Adrenal gland (tissue), 12 donors: Measurements from ENCODE around the gene SEMA6A. TPM values are rescaled to one million over a fixed set of nuclear protein-coding genes. Genes with fewer than 3 reads are reported as not detected.

Experiments used
- DNase-seq, 7 donors: peaks; one replicate each; pipeline ENCODE4 v3.0.0-alpha.2; 2019 to 2020
- H3K27ac ChIP-seq, 5 donors: fragments of 200-600 bp; sonication (generic) in 4 of 5; 1 replicate in 3 of 5; 2 replicates in 2 of 5; pipeline versions ENCODE4 v1.5.1 to v1.8.0; 2016 to 2020; ENCODE audit warnings: mild to moderate bottlenecking in 1 of 5
- H3K27me3 ChIP-seq: fragments of 200-600 bp; 2 replicates; pipeline ENCODE4 v1.8.0; 2021
- H3K36me3 ChIP-seq, 2 donors: fragments of 200-600 bp; replicated peaks in 1 of 2; 1 replicate in 1 of 2; 2 replicates in 1 of 2; pipeline versions ENCODE4 v1.5.1 to v1.8.0; 2018 to 2022
- H3K4me1 ChIP-seq, 2 donors: fragments of 200-600 bp; replicated peaks in 1 of 2; 1 replicate in 1 of 2; 2 replicates in 1 of 2; pipeline versions ENCODE4 v1.5.1 to v1.8.0; 2018 to 2021
- H3K4me3 ChIP-seq, 4 donors: fragments of 200-600 bp; sonication (generic) in 3 of 4; one replicate each; pipeline ENCODE4 v1.5.1; 2016 to 2018
- H3K9me3 ChIP-seq, 3 donors: fragments of 200-600 bp; sonication (generic) in 1 of 3; replicated peaks in 1 of 3; 1 replicate in 2 of 3; 2 replicates in 1 of 3; pipeline versions ENCODE4 v1.5.1 to v1.8.0; 2016 to 2021
- CTCF ChIP-seq, 6 experiments: fragments of 450-650 bp in 4 of 6; fragments of 200-600 bp in 2 of 6; sonication (generic) in 1 of 6; IDR thresholded peaks; 1 replicate in 5 of 6; 2 replicates in 1 of 6; pipeline versions ENCODE4 v1.5.1 to v1.8.0; 2016 to 2021; ENCODE audit warnings: antibody characterized with exemption in 6 of 6, mild to moderate bottlenecking in 2 of 6, moderate library complexity in 1 of 6
- POLR2A ChIP-seq, 2 donors: fragments of 450-650 bp; IDR thresholded peaks; one replicate each; pipeline ENCODE4 v1.6.1; 2017; ENCODE audit warnings: antibody characterized with exemption in 2 of 2, mild to moderate bottlenecking in 2 of 2, moderate library complexity in 1 of 2
- WGBS, 4 donors: extraction: QIAGEN DNeasy Blood & Tissue Kit in 2 of 4; methylation state at CpG; one replicate each; pipeline versions ENCODE4 v1.1.5 to v1.1.7; 2013 to 2017; 5-methylcytosine and 5-hydroxymethylcytosine counted together
- intact Hi-C, 2 donors: fragments of 100-400 bp; cut with DNase I; formaldehyde crosslinking; loops; one replicate each; pipeline versions ENCODE4 v1.14.1 to v1.15.0; 2022 to 2023
- polyA plus RNA-seq, 3 donors: library from polyadenylated mRNA; stranded (reverse); fragments of 200-250 nt in 2 of 3; fragments of 350-450 nt in 1 of 3; fragmentation: Illumina TruSeq in 1 of 3; extraction: RNeasy Lipid Tissue Mini Kit (QIAGEN cat#74804) in 1 of 3; gene quantifications; one replicate each; pipeline ENCODE4 v1.2.3, GENCODE V29; 2013 to 2014
- total RNA-seq, 9 donors: library from RNA; depleted of rRNA in 4 of 9; stranded (reverse); fragments of >200 nt in 4 of 9; fragments of 120-200 nt in 1 of 9; fragmentation: NEBNext Ultra II Directional in 1 of 9; extraction: Animal tissue kit (Norgen Biotek cat#: 25700) in 1 of 9; gene quantifications; one replicate each; pipeline versions ENCODE4 v1.1.0 to v1.2.4, GENCODE V29; 2013 to 2023
- donor health status: healthy with polysubstance abuse.
- donor health status: Bipolar disorder and iron deficiency.
- donor health status: DM: yes; HTN: yes; CAD: no.
- donor health status: DM: no; HTN: no; CAD: no.
- donor health status: DM: no; HTN: no; CAD: no.
- donor health status: DM: yes; HTN: yes; CAD: no.

Gene SEMA6A
- total and polyA plus RNA-seq, 12 donors, result 55.1 to 182 (median 124) TPM

GRCh38 chr5:116583862-116584222, 9.2 kb upstream of the SEMA6A start:
- Histone ChIP-seq H3K4me3 (no peak overlapping the region), H3K9me3 (no peaks in the 10 kb centered on the region), H3K36me3 (no peaks in the 10 kb centered on the region), H3K27ac (no peak overlapping the region), H3K27me3 (no peaks in the 10 kb centered on the region), H3K4me1 (no peaks in the 10 kb centered on the region)
- TF ChIP-seq POLR2A (IDR thresholded peaks at IDR 0.05) (no peak), CTCF (IDR thresholded peaks at IDR 0.05) (no peak)
- 85 to 93% (median 91%) methylated on average over 3 of the region's 3 CpGs for WGBS, 4 donors
- no peak for DNase-seq
- intact Hi-C loops, result no loop called here

GRCh38 chr5:116583085-116583861, 8.7 kb upstream of the SEMA6A start:
- intact Hi-C loops, result no loop called here
- Histone ChIP-seq H3K4me1 (no peaks in the 10 kb centered on the region), H3K27me3 (no peaks in the 10 kb centered on the region), H3K9me3 (no peaks in the 10 kb centered on the region), H3K27ac (no peak overlapping the region), H3K4me3 (no peak overlapping the region), H3K36me3 (no peaks in the 10 kb centered on the region)
- no peak for TF ChIP-seq CTCF (IDR thresholded peaks at IDR 0.05)
- TF ChIP-seq POLR2A (IDR thresholded peaks at IDR 0.05), result no peak
- DNase-seq, result no peak

- Histone ChIP-seq H3K27ac (no peak overlapping the region), H3K4me1 (no peaks in the 10 kb centered on the region), H3K36me3 (no peaks in the 10 kb centered on the region), H3K4me3 (no peak overlapping the region), H3K27me3 (no peaks in the 10 kb centered on the region), H3K9me3 (no peaks in the 10 kb centered on the region)
- intact Hi-C loops, result no loop called here
- no peak for DNase-seq
- 82 to 92% (median 84%) methylated on average over 1 of the region's 1 CpG for WGBS, 4 donors
- no peak for TF ChIP-seq CTCF (IDR thresholded peaks at IDR 0.05)
- TF ChIP-seq POLR2A (IDR thresholded peaks at IDR 0.05), result no peak
Measured at GRCh38 chr5:116581910-116582309, 7.3 kb upstream of the SEMA6A start.

- intact Hi-C loops, result loop anchor here (5.0 to 10.0 kb wide), 3 partner anchors 74 to 368 kb away; no protein-coding TSS in a partner anchor
Measured at GRCh38 chr5:116579144-116579543, 4.5 kb upstream of the SEMA6A start.

More at GRCh38 chr5:116579144-116579543, 4.5 kb upstream of the SEMA6A start:
- 59 to 77% (median 69%) methylated on average over 6 of the region's 6 CpGs for WGBS, 4 donors
- no peaks in the 10 kb centered on the region for H3K9me3 ChIP-seq
- no peak overlapping the region for H3K27ac ChIP-seq
- no peaks in the 10 kb centered on the region for H3K27me3 ChIP-seq
- peaks cover 9 to 14% of the 10 kb centered on the region in 2 donors for H3K4me1 ChIP-seq
- H3K4me3 ChIP-seq, result no peak overlapping the region
- no peaks in the 10 kb centered on the region for H3K36me3 ChIP-seq
- TF ChIP-seq CTCF (IDR thresholded peaks at IDR 0.05) (no peak), POLR2A (IDR thresholded peaks at IDR 0.05) (no peak)
- no peak for DNase-seq
